HG03521 (cell line): ENCODE data around the gene PLD1.
"Not testable (repeated sequence)": the region's sequence is repeated elsewhere in the genome, so short reads cannot be mapped to it uniquely, and the experiment has no call there.

Experiments used
- ATAC-seq: cut with Tn5 transposase; IDR thresholded peaks from one replicate; pipeline ENCODE4 v1.9.1; 2021; ENCODE audit warnings: mild to moderate bottlenecking, moderate library complexity; ENCODE audit not compliant: unreplicated experiment

PLD1 gene, protein sequence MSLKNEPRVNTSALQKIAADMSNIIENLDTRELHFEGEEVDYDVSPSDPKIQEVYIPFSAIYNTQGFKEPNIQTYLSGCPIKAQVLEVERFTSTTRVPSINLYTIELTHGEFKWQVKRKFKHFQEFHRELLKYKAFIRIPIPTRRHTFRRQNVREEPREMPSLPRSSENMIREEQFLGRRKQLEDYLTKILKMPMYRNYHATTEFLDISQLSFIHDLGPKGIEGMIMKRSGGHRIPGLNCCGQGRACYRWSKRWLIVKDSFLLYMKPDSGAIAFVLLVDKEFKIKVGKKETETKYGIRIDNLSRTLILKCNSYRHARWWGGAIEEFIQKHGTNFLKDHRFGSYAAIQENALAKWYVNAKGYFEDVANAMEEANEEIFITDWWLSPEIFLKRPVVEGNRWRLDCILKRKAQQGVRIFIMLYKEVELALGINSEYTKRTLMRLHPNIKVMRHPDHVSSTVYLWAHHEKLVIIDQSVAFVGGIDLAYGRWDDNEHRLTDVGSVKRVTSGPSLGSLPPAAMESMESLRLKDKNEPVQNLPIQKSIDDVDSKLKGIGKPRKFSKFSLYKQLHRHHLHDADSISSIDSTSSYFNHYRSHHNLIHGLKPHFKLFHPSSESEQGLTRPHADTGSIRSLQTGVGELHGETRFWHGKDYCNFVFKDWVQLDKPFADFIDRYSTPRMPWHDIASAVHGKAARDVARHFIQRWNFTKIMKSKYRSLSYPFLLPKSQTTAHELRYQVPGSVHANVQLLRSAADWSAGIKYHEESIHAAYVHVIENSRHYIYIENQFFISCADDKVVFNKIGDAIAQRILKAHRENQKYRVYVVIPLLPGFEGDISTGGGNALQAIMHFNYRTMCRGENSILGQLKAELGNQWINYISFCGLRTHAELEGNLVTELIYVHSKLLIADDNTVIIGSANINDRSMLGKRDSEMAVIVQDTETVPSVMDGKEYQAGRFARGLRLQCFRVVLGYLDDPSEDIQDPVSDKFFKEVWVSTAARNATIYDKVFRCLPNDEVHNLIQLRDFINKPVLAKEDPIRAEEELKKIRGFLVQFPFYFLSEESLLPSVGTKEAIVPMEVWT

DNA sequence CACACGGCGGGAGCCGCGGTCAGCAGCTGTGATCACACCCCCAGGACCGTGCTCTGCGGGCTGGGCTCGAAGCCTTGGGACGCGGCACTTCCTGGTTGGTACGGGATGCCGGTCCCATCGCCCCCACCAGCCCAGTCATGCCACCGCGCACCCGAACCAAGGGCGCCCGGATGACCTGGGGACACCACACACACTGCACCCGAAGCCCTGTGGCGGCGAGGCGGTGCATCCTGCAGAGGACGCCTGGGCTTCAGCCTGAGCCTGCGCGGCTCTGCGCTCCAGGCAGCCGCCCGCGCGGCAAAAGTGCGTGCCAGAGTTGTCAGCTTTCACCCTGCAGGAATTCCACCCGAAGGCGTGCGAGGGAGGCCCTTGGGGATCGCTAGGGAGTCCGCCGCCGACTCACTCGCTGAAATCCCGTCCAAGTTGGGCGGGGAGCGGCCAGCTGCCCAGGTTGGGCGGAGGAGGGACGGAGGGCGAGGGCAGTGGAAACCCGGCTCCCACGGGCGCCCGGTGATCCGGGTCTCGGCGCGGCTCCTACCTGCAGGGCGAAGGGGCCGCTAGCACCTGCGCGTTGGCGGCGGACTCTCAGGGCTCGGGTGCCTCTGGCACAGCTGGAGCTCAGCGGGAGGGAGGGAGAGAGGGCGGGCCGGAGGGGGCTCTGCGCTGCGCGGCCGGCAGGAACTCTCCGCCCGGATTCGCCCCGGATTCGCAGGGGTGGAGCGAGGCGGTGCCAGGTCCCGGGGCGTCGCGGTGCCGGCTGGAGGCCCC lies at the start of gene PLD1:
Gene PLD1, minus strand, starts transcription at position 623 of the 768 bp plus-strand sequence. CDS start 72,432 bp downstream, outside the sequence.
- ATAC-seq: peak; percentile 47

- not testable (repeated sequence) for ATAC-seq
These were observed 48.5 kb upstream of the PLD1 start for GRCh38 chr3:171858770-171859169.

DNA sequence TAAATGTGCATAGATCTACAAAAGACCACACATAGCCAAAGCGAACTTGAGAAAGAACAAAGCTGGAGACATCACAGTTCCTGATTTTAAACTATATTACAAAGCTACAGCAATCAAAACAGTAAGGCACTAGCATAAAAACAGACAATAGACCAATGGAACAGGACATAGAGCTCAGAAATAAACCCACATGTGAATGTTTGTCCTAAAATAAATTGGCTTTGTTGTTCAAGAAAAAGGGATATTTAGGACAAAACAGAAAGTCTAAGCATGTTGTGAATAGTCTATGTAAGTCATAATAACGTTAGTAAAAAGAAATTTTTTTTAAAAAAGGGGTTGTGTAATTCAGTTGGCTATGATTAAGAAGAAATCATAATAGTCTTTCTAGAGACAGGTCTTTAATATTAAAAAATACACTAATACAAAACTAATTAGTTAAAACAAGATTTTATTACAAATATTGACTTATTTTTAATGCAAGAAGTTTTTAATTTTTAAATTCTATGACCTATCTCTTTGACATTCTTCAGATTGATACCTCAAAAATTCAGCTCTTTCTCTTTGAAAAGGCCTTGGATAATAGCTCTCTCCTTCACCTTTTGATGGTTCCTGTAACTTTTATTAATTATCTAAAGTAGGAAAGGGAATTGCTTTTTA lies 44.5 kb upstream of the PLD1 start:
- no peak for ATAC-seq

- ATAC-seq: no peak
These were observed 41.4 kb upstream of the PLD1 start for GRCh38 chr3:171851660-171852058.

DNA sequence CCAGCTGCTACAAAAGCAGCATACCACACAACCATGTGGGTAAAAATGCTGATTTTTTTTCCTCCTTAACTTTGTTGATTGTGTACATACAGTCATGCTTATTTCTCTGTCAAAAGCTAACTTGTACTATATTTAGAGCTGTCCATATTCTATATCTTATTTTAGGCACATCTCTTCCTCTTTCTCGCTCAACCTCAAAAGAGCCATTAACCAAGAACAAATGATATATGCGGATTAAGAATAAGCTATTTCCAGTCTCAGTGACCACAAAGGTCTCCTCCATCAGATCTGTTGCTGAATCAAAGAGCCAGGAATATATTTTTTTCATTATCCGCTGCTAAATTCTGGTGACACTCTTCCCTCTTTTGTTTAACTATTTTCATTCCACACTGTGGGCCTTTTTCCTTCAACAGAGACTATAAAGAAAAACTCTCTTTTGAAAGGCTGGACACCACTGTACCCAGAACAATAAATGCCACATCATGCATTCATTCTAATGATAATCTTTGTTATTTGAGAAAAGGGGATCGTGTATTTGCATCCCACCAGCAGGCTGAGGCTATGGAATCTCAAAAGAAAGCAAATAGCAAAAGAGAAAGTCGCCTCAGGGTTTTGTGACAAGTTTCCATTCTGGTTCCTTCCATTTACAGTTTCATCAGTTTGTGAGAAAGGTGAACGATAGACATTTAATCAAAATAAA lies 40.8 kb upstream of the PLD1 start:
- no peak for ATAC-seq

DNA sequence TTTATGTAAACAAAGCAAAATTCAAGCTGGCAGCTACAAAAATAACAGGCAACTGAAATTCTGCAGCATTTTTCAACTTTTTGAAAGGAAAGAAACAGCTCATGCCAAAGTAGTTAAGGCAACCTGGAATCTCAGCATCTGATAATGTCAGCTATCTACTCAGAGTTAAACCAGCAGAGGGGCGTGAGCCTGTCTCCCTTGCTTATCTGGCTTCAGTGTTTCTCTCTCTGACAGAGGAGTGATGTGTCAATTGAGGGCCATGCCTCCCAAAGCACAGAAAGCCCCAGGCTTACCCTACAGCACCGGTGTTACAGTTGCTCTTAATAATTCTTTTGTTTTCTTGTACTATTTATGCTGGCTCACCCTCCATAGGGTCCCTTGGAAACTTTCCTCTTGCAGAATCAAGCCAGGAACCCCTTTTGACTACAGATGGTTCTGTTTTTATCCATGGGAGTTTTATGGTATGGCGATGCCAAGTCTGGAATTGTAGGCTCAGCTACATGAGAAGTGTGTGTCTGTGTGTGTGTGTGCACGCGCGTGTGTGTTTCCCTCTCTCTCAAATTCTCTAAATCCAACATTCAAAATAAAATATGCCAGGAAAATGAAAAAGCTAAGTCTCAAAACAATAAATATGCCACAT lies 40.2 kb upstream of the PLD1 start:
- ATAC-seq: no peak

GRCh38 chr3:171849617-171850319 lies 39.5 kb upstream of the PLD1 start:
- no peak for ATAC-seq

DNA sequence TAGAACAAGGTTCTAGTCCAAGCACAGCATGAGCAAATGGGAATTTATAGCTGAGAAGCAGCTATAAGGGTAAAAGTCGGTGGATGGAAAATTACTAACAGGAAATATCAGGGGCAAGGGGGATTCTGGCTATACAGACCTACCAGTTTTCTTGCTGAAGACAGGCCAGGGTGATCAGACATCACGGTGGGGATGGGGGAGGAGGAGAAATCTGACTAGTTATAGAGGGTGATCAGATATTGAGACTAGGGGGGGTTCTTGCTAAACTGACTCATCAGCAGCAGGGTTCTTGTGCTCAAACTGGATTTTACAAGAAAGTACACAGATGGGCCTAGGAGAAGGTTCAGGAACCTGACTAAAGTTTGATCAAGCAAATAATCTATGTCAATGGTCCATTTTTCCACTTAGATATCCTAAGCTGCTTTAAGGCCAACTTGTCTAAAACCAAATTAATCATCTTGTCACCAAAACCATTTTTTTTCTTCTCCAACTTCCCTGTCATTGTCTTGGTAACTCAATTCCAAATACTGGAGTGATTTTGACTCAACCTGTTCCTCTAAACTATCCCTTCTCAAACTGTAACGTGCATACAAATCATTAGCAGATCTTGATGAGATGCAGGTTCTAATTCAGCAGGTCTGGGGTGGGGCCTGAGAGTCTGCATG lies 37.4 kb upstream of the PLD1 start:
- no peak for ATAC-seq

DNA sequence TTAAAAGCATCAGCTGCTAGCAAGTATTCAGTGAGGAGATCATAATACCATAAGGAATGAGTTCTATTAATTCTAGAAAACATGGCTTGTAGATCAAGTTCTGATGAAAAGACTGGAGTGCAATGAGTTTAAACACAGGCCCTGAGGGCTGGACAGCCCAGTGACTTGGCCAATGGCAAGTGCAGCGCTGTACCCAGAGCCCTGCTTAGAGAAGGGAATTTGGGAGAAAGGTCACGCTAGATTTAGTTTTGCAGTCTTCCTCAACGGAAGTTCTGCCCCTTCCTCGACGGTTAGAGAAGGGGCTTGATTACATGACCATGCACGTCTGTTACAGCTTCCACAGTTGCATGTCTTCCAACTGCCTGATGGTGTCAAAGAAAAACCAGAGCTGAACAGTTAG lies 36.9 kb upstream of the PLD1 start:
- no peak for ATAC-seq

GRCh38 chr3:171846597-171846996 lies 36.3 kb upstream of the PLD1 start:
- ATAC-seq: peak; percentile 93

- no peak for ATAC-seq
These were observed 35.4 kb upstream of the PLD1 start for GRCh38 chr3:171845481-171846284.

- no peak for ATAC-seq
These were observed 34.6 kb upstream of the PLD1 start for GRCh38 chr3:171844873-171845272.

DNA sequence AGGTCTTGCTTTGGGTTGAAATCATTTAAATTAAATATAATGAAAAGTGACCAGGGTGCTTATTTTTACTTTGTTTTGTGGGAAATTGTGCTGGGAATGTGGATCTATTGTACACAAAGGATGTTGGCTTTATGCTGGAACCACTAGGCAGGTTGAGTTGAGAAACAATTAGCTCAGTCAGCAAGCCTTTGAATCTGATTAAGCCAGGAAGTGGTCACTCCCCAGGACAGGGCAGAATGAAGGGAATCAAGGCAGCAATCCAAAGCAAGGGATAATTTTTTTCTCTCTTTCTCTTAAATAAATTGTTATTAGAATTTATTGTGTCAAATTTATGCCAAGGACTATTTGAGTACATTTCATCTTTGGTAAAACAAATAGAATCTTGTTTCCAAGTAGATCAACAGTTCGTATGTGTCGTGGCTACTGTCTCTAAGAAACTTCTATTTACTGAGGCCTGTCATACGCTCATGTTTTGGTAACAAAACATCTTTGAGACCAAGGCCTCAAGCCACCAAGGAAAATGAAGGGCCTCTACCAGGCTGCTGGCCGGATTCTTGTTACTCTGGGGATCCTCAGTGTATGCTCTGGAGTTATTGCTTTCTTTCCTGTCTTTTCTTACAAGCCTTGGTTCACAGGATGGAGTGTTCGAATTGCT lies 32.7 kb upstream of the PLD1 start, which contains the start of gene TMEM212:
Gene TMEM212, plus strand, starts transcription at position 486 of the 655 bp plus-strand sequence. Its CDS starts 35 bp downstream, at position 521.
- ATAC-seq: no peak

DNA sequence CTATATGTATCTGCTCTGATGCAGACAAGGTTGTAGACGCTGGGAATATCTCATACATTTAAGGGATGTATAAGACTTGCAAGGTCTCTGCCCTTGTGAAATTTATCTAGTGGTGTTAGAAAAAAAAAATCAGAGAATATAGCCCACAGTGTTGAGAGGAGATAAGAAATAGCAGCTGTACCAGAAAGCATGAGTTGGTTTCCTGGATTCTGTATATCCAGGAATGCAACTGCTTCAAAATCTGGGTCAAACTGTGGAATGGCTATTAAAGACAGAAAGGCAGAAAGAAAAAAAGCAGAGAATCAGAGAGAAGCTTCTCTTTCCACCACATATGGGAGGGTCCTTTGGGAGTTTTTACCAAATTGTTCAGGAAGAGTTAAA lies 31.3 kb upstream of the PLD1 start:
- no peak for ATAC-seq

DNA sequence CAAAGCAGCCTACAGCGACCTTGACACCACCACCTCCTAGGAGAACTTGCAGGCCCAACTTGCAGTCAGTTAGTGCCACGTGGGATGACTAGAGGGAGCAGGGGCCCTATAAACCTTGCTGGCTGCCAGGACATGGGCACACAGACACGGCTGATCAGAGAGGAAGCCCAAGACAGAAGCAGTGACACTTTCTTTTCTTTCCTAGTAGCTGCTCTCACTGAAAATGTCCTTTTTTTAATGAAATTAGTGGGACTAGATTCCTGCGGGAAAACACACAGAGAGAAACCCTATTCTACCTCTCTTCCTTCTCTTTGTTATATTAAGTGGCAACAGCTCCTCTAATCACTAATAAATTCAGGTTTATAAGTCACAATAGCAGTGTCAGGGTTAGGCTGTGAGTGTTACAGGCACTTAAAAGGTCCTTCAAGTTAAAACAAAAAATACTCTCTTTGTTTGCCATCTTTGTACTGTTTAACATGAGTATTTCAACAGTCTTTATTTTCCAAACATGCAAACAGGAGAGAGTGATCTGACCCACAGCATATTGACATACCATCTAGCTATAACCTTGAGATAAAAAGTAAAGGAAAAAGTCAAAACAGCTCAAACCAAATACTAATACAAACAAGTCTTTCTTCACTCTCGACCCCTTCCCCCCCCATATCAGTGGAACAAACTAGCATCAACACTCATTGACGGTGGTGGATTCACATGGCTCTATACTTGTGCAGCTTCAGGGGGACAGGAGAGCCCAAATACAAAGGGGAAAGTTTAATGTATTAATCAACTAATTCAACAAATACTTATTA lies 30.7 kb upstream of the PLD1 start:
- no peak for ATAC-seq

DNA sequence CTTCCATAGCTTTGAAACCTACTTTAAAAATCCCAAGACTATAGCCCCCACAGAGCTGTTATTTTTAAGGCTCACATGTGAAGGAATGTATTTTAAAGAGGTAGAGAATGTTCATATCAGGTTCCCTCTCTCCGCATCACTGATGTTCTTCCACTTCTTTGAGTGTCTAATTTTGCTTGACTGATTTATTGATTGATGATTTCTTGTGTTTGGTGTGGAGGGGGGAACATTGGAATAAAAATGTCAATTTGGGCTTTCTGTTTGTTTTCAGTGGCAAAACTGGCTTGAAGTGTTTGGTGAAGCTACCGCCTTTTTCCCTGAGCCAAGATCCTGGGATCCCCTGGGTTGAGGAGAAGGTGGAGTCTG lies 30.1 kb upstream of the PLD1 start:
- ATAC-seq: no peak
